HFFc6 (cell line): ENCODE data around the gene FBN3. TPM values are rescaled to one million over a fixed set of nuclear protein-coding genes. Genes with fewer than 3 reads are reported as not detected.

Source experiments
- DNase-seq: peaks from one replicate; pipeline ENCODE4 v3.0.0-alpha.2; 2018
- H3K27ac Mint-ChIP-seq: 2 replicates; pipeline ENCODE4 v1.8.0; 2020; ENCODE audit warnings: mild to moderate bottlenecking, mixed read lengths
- H3K27me3 Mint-ChIP-seq: 2 replicates; pipeline ENCODE4 v1.8.0; 2021; ENCODE audit warnings: mild to moderate bottlenecking, moderate library complexity, mixed read lengths; ENCODE audit not compliant: insufficient read depth
- H3K36me3 Mint-ChIP-seq: 2 replicates; pipeline ENCODE4 v1.8.0; 2021; ENCODE audit warnings: low read depth, mixed read lengths
- H3K4me1 Mint-ChIP-seq: 2 replicates; pipeline ENCODE4 v1.8.0; 2020; ENCODE audit warnings: low read depth, mixed read lengths
- H3K4me3 Mint-ChIP-seq: 2 replicates; pipeline ENCODE4 v1.8.0; 2020; ENCODE audit warnings: mild to moderate bottlenecking, moderate library complexity, mixed read lengths
- H3K9me3 Mint-ChIP-seq: 2 replicates; pipeline ENCODE4 v1.8.0; 2020; ENCODE audit warnings: mild to moderate bottlenecking, mixed read lengths
- CTCF ChIP-seq: fragments of 200-600 bp; sonication (generic); IDR thresholded peaks from 2 replicates; pipeline ENCODE4 v1.5.0; 2021; ENCODE audit warnings: antibody characterized with exemption, mild to moderate bottlenecking
- total RNA-seq, 6 experiments: library from RNA; stranded (reverse); fragmentation: NEBNext Ultra II Directional; extraction: Animal tissue kit (Norgen Biotek cat#: 25700); gene quantifications; 2 replicates in 1 of 6; 3 replicates in 5 of 6; pipeline ENCODE4 v1.2.3, GENCODE V29; 2021

Gene FBN3
- total RNA-seq, 6 experiments from 2014 or later = not detected

GRCh38 chr19:8081569-8082550 is 67.5 kb downstream of the FBN3 start:
- Mint-ChIP-seq H3K9me3 (no peaks in the 10 kb centered on the region; the same call in 1 of the 2 replicates), H3K36me3 (no peaks in the 10 kb centered on the region), H3K27ac (no peak overlapping the region), H3K27me3 (peaks cover 12% of the 10 kb centered on the region), H3K4me1 (no peaks in the 10 kb centered on the region), H3K4me3 (no peak overlapping the region)
- DNase-seq = no peak
- no peak for TF ChIP-seq CTCF

- Mint-ChIP-seq H3K9me3 (no peaks in the 10 kb centered on the region; the same call in 1 of the 2 replicates), H3K4me1 (no peaks in the 10 kb centered on the region), H3K4me3 (no peak overlapping the region), H3K27ac (no peak overlapping the region), H3K27me3 (peaks cover 12% of the 10 kb centered on the region), H3K36me3 (no peaks in the 10 kb centered on the region)
- DNase-seq = no peak
- TF ChIP-seq CTCF = no peak
These were observed 68.6 kb downstream of the FBN3 start for GRCh38 chr19:8080832-8081231.

- no peak overlapping the region for H3K4me3 Mint-ChIP-seq
- H3K27me3 Mint-ChIP-seq = peaks cover 9% of the 10 kb centered on the region
- no peak for TF ChIP-seq CTCF
- no peak for DNase-seq
- no peaks in the 10 kb centered on the region; the same call in 1 of the 2 replicates for H3K9me3 Mint-ChIP-seq
- no peaks in the 10 kb centered on the region for H3K36me3 Mint-ChIP-seq
- no peak overlapping the region for H3K27ac Mint-ChIP-seq
- H3K4me1 Mint-ChIP-seq = no peaks in the 10 kb centered on the region
These were observed 69.4 kb downstream of the FBN3 start for GRCh38 chr19:8079988-8080387.

- no peak overlapping the region for H3K4me3 Mint-ChIP-seq
- H3K27ac Mint-ChIP-seq = no peak overlapping the region; the same call in 1 of the 2 replicates
- no peaks in the 10 kb centered on the region; the same call in 1 of the 2 replicates for H3K36me3 Mint-ChIP-seq
- H3K4me1 Mint-ChIP-seq = no peaks in the 10 kb centered on the region
- TF ChIP-seq CTCF = no peak
- peaks cover 15% of the 10 kb centered on the region for H3K9me3 Mint-ChIP-seq
- DNase-seq = no peak
- H3K27me3 Mint-ChIP-seq = peaks cover 18% of the 10 kb centered on the region
These were observed 74.0 kb downstream of the FBN3 start for GRCh38 chr19:8075158-8076074.

GRCh38 chr19:8074501-8074900 is 74.9 kb downstream of the FBN3 start:
- peaks cover 24% of the 10 kb centered on the region for H3K9me3 Mint-ChIP-seq
- H3K4me3 Mint-ChIP-seq = no peak overlapping the region
- no peaks in the 10 kb centered on the region for H3K4me1 Mint-ChIP-seq
- no peak for DNase-seq
- H3K27me3 Mint-ChIP-seq = peaks cover 15% of the 10 kb centered on the region
- H3K36me3 Mint-ChIP-seq = no peaks in the 10 kb centered on the region; the same call in 1 of the 2 replicates
- TF ChIP-seq CTCF = no peak
- no peak overlapping the region for H3K27ac Mint-ChIP-seq
